ENCODE measurements around the gene ACSS2.

ACSS2 gene

GRCh38 chr20:34943808-34944567 lies 67.6 kb downstream of the ACSS2 start:
- peaks cover 38% of the 10 kb centered on the region for H3K36me3 Mint-ChIP-seq (ENCODE audit: low read depth)
- H3K9me3 Mint-ChIP-seq = no peaks in the 10 kb centered on the region
- H3K27me3 Mint-ChIP-seq (ENCODE audit: low read depth, poor library complexity) = no peaks in the 10 kb centered on the region
- H3K4me1 Mint-ChIP-seq = no peaks in the 10 kb centered on the region
- DNase-seq = no peak
- no peak overlapping the region for H3K4me3 Mint-ChIP-seq
- no peak for TF ChIP-seq CTCF (IDR thresholded peaks at IDR 0.05)
- no peak overlapping the region for H3K27ac Mint-ChIP-seq

GRCh38 chr20:34945315-34946077 lies 69.1 kb downstream of the ACSS2 start:
- H3K27ac Mint-ChIP-seq = no peak overlapping the region
- DNase-seq = no peak
- no peaks in the 10 kb centered on the region for H3K4me1 Mint-ChIP-seq
- H3K4me3 Mint-ChIP-seq = no peak overlapping the region
- no peaks in the 10 kb centered on the region for H3K9me3 Mint-ChIP-seq
- peaks cover 44% of the 10 kb centered on the region for H3K36me3 Mint-ChIP-seq (ENCODE audit: low read depth)
- H3K27me3 Mint-ChIP-seq (ENCODE audit: low read depth, poor library complexity) = no peaks in the 10 kb centered on the region
- no peak for TF ChIP-seq CTCF (IDR thresholded peaks at IDR 0.05)

- Mint-ChIP-seq H3K4me1 (no peaks in the 10 kb centered on the region), H3K27ac (no peak overlapping the region), H3K27me3 (ENCODE audit: low read depth, poor library complexity) (no peaks in the 10 kb centered on the region), H3K36me3 (ENCODE audit: low read depth) (peaks cover 35% of the 10 kb centered on the region), H3K4me3 (no peak overlapping the region), H3K9me3 (no peaks in the 10 kb centered on the region)
- no peak for TF ChIP-seq CTCF (IDR thresholded peaks at IDR 0.05)
- no peak for DNase-seq
Measured at GRCh38 chr20:34946661-34947060, 70.2 kb downstream of the ACSS2 start.

GRCh38 chr20:34947336-34947735 lies 70.9 kb downstream of the ACSS2 start:
- H3K36me3 Mint-ChIP-seq (ENCODE audit: low read depth) = peaks cover 34% of the 10 kb centered on the region
- H3K4me1 Mint-ChIP-seq = no peaks in the 10 kb centered on the region
- no peaks in the 10 kb centered on the region for H3K9me3 Mint-ChIP-seq
- no peak for TF ChIP-seq CTCF (IDR thresholded peaks at IDR 0.05)
- no peak overlapping the region for H3K27ac Mint-ChIP-seq
- H3K27me3 Mint-ChIP-seq (ENCODE audit: low read depth, poor library complexity) = no peaks in the 10 kb centered on the region
- no peak for DNase-seq
- H3K4me3 Mint-ChIP-seq = no peak overlapping the region

GRCh38 chr20:34948030-34948429 lies 71.6 kb downstream of the ACSS2 start:
- H3K27me3 Mint-ChIP-seq (ENCODE audit: low read depth, poor library complexity) = no peaks in the 10 kb centered on the region
- peaks cover 30% of the 10 kb centered on the region for H3K36me3 Mint-ChIP-seq (ENCODE audit: low read depth)
- H3K4me1 Mint-ChIP-seq = peaks cover 7% of the 10 kb centered on the region
- DNase-seq = no peak
- H3K9me3 Mint-ChIP-seq = no peaks in the 10 kb centered on the region
- H3K27ac Mint-ChIP-seq = no peak overlapping the region
- no peak for TF ChIP-seq CTCF (IDR thresholded peaks at IDR 0.05)
- no peak overlapping the region for H3K4me3 Mint-ChIP-seq
